GM12892 (cell line): ENCODE data around the gene MMS19.
"Not testable (repeated sequence)": the region's sequence is repeated elsewhere in the genome, so short reads cannot be mapped to it uniquely, and the experiment has no call there.

Experiments used
- POLR2A ChIP-seq: IDR thresholded peaks from 2 replicates; pipeline ENCODE4 v1.6.1; 2011; ENCODE audit warnings: low read depth, low read length, control low read depth
- TAF1 ChIP-seq: IDR thresholded peaks from 2 replicates; pipeline ENCODE4 v1.6.1; 2011; ENCODE audit warnings: low read depth, mild to moderate bottlenecking, control low read depth, low read length, borderline replicate concordance

- TF ChIP-seq TAF1, POLR2A: not testable (repeated sequence)
Measured at GRCh38 chr10:97468781-97469180, 29.4 kb downstream of the MMS19 start.
